ENCODE results near the gene PDE4D.

The PDE4D gene

DNA sequence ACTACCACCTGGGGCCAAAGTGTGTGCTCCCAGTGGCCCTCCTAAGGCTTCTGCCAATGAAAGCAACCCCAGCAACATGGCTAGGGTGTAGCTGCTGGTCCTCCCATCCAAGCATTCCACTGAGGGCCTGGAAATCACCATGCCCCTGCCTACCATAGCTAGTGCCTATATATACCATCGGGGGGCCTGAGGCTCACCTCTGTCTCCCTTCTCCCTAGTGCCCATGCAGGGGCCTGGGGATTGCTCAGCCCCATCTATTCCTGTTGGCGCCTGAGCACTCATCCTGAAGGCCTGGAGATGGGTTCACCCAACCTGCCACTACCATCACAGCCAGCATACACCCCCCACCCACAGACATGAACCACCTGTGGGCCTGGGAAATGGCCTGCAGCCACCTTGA, 943.3 kb downstream of the PDE4D start:
- no peak overlapping the region for H3K9ac ChIP-seq (ENCODE audit: insufficient read length, low read depth)
- DNase-seq (ENCODE audit: low read depth, low spot score): no peak
- H3K4me3 ChIP-seq (ENCODE audit: insufficient read length, low read depth): no peak overlapping the region
- H3K36me3 ChIP-seq (ENCODE audit: insufficient read depth, insufficient read length, low read length): no peaks in the 10 kb centered on the region
- H3K9me3 ChIP-seq (ENCODE audit: insufficient read depth, low read length): no peaks in the 10 kb centered on the region
- TF ChIP-seq SUZ12 (IDR thresholded peaks at IDR 0.05; ENCODE audit: extremely low read depth, insufficient read depth, insufficient read length) (no peak), ZNF274 (IDR thresholded peaks at IDR 0.05; ENCODE audit: low read depth, low read length) (no peak), YY1 (IDR thresholded peaks at IDR 0.05; ENCODE audit: insufficient read depth, insufficient read length) (no peak)
- no peaks in the 10 kb centered on the region for H3K27me3 ChIP-seq (ENCODE audit: insufficient read depth, insufficient read length)
- H3K4me1 ChIP-seq (ENCODE audit: insufficient read depth, insufficient read length): no peaks in the 10 kb centered on the region

DNA sequence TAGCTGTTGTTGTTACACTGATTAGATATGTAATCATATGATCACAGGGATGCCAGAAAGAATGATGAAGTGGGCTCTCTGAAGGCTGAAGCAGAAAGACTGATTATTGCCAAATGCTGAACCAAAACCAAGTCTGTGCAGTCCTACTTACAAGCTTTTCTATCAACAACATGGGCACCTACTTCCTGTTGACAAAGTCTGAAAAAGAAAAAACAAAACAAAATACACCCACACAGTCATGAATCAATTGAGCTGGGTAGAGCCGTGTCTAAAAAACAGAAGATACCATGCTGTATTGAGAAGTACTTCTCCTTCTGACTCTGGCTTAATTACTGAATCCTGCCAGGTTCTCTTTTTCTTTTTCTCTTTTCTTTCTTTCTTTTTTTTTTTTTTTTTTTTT, 947.3 kb downstream of the PDE4D start:
- no peaks in the 10 kb centered on the region for H3K36me3 ChIP-seq (ENCODE audit: insufficient read depth, insufficient read length, low read length)
- H3K9me3 ChIP-seq (ENCODE audit: insufficient read depth, low read length): peaks cover 6% of the 10 kb centered on the region; the same call in 1 of the 2 replicates
- no peaks in the 10 kb centered on the region for H3K27me3 ChIP-seq (ENCODE audit: insufficient read depth, insufficient read length)
- DNase-seq (ENCODE audit: low read depth, low spot score): no peak
- no peaks in the 10 kb centered on the region for H3K4me1 ChIP-seq (ENCODE audit: insufficient read depth, insufficient read length)
- no peak overlapping the region for H3K4me3 ChIP-seq (ENCODE audit: insufficient read length, low read depth)
- no peak overlapping the region for H3K9ac ChIP-seq (ENCODE audit: insufficient read length, low read depth)
- TF ChIP-seq SUZ12 (IDR thresholded peaks at IDR 0.05; ENCODE audit: extremely low read depth, insufficient read depth, insufficient read length) (no peak), ZNF274 (IDR thresholded peaks at IDR 0.05; ENCODE audit: low read depth, low read length) (no peak), YY1 (IDR thresholded peaks at IDR 0.05; ENCODE audit: insufficient read depth, insufficient read length) (no peak)

DNA sequence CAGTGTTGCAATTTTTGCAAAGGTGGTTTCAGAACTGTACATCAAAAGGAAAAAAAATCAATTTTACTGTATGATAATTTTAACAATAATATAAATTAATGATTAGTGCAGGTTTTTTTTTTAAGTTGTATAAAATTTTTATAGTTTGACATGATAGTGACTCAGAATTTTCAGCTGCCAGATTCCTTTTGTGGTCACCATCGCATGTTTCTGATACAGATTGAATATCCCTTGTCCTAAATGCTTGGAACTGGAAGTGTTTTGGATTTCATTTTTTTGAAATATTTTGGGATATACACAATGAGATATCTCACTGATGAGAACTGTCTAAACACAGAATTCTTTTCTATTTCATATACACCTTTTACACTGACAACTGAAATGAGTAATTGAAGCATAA, 949.3 kb downstream of the PDE4D start:
- Histone ChIP-seq H3K9ac (ENCODE audit: insufficient read length, low read depth) (no peak overlapping the region), H3K36me3 (ENCODE audit: insufficient read depth, insufficient read length, low read length) (no peaks in the 10 kb centered on the region), H3K9me3 (ENCODE audit: insufficient read depth, low read length) (peaks cover 6% of the 10 kb centered on the region; the same call in 1 of the 2 replicates), H3K27me3 (ENCODE audit: insufficient read depth, insufficient read length) (no peaks in the 10 kb centered on the region), H3K4me1 (ENCODE audit: insufficient read depth, insufficient read length) (no peaks in the 10 kb centered on the region), H3K4me3 (ENCODE audit: insufficient read length, low read depth) (no peak overlapping the region)
- DNase-seq (ENCODE audit: low read depth, low spot score): no peak
- no peak for TF ChIP-seq ZNF274 (IDR thresholded peaks at IDR 0.05; ENCODE audit: low read depth, low read length)

DNA sequence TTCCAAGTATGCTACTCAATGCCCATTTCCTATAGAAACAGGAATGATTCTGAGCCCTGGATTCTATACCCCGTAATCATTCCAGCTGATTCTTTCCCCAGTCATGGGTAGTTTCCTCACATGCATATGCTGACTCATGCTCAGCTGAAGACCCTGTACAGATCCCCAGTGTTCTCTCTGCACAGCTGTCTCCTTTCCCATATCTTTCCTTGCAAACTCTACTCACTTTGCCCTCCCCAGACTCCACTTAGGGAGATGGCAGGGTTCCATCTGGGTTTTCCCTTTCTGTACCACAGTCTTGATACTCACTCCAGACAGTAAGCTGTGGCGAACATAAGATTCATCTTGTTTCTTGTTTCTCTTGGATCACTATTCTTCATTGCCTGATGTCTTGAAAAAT, 953.1 kb downstream of the PDE4D start:
- no peaks in the 10 kb centered on the region for H3K36me3 ChIP-seq (ENCODE audit: insufficient read depth, insufficient read length, low read length)
- no peak overlapping the region for H3K4me3 ChIP-seq (ENCODE audit: insufficient read length, low read depth)
- H3K27me3 ChIP-seq (ENCODE audit: insufficient read depth, insufficient read length): no peaks in the 10 kb centered on the region
- DNase-seq (ENCODE audit: low read depth, low spot score): no peak
- no peak for TF ChIP-seq ZNF274 (IDR thresholded peaks at IDR 0.05; ENCODE audit: low read depth, low read length)
- TF ChIP-seq YY1 (IDR thresholded peaks at IDR 0.05; ENCODE audit: insufficient read depth, insufficient read length): no peak
- no peak for TF ChIP-seq SUZ12 (IDR thresholded peaks at IDR 0.05; ENCODE audit: extremely low read depth, insufficient read depth, insufficient read length)
- no peaks in the 10 kb centered on the region for H3K4me1 ChIP-seq (ENCODE audit: insufficient read depth, insufficient read length)
- H3K9ac ChIP-seq (ENCODE audit: insufficient read length, low read depth): no peak overlapping the region
- H3K9me3 ChIP-seq (ENCODE audit: insufficient read depth, low read length): peaks cover 6% of the 10 kb centered on the region; the same call in 1 of the 2 replicates

DNA sequence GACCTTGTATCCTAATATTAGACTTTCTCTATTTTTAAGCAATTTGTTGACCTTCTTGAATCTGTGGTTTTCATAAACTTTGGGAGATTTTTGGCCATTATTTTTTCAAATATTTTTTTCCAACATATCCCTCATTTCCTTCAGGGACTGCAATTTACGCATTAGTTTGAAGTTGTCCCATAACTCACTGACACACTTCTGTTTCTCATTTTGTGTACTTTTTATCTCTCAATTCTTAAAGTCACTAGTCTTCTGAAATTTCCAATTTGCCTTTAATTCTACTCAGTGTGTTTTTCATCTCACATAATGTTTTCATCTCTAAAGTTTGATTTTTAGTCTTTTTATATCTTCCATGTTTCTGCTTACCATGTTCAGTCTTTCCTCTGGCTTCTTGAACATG, 953.9 kb downstream of the PDE4D start:
- Histone ChIP-seq H3K4me3 (ENCODE audit: insufficient read length, low read depth) (no peak overlapping the region), H3K36me3 (ENCODE audit: insufficient read depth, insufficient read length, low read length) (no peaks in the 10 kb centered on the region), H3K9me3 (ENCODE audit: insufficient read depth, low read length) (peaks cover 6% of the 10 kb centered on the region; the same call in 1 of the 2 replicates), H3K4me1 (ENCODE audit: insufficient read depth, insufficient read length) (no peaks in the 10 kb centered on the region), H3K27me3 (ENCODE audit: insufficient read depth, insufficient read length) (no peaks in the 10 kb centered on the region), H3K9ac (ENCODE audit: insufficient read length, low read depth) (no peak overlapping the region)
- no peak for DNase-seq (ENCODE audit: low read depth, low spot score)
- TF ChIP-seq YY1 (IDR thresholded peaks at IDR 0.05; ENCODE audit: insufficient read depth, insufficient read length) (no peak), SUZ12 (IDR thresholded peaks at IDR 0.05; ENCODE audit: extremely low read depth, insufficient read depth, insufficient read length) (no peak), ZNF274 (IDR thresholded peaks at IDR 0.05; ENCODE audit: low read depth, low read length) (no peak)

DNA sequence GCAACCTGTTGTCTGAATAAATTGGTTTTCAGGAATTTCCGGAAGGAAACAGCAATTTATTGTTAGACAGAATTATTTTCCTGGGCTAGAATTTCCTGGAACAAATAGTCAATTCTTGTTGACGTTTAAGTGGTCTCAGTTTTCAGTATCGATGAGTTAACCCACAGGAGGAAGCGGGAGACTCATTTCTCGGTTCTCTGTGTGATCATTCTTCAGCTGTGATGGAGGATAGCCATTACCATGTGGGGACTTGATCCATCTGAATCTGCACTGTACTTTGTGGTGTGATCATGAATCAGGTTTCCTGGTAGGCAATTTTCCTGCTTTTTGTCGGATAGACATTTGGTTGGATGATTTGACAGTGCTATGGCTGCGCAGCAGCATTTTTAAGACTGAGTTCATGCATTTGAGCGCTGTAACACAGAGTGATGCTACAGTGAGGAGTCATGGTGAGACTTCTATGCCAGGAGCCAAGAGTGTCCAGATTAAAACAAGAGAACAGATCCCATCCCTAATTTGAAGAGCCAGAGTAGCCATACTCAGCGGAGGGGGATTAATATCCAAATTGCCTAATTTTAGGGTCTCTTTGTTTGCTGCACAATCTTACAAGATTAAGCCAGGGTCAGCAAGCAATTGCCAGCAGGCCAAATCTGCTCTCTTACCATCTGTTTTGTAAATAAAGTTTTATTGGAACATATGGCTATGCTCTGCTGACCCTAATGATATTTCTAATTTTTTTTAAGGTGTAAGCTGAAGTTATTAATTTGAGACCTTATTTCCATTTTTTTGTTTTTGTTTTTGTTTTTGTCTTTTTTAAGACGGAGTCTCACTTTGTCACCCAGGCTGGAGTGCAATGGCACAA, 954.7 kb downstream of the PDE4D start:
- Histone ChIP-seq H3K4me3 (ENCODE audit: insufficient read length, low read depth) (no peak overlapping the region), H3K9me3 (ENCODE audit: insufficient read depth, low read length) (peaks cover 6% of the 10 kb centered on the region; the same call in 1 of the 2 replicates), H3K4me1 (ENCODE audit: insufficient read depth, insufficient read length) (no peaks in the 10 kb centered on the region), H3K27me3 (ENCODE audit: insufficient read depth, insufficient read length) (no peaks in the 10 kb centered on the region), H3K36me3 (ENCODE audit: insufficient read depth, insufficient read length, low read length) (no peaks in the 10 kb centered on the region), H3K9ac (ENCODE audit: insufficient read length, low read depth) (no peak overlapping the region)
- DNase-seq (ENCODE audit: low read depth, low spot score): no peak
- TF ChIP-seq ZNF274 (IDR thresholded peaks at IDR 0.05; ENCODE audit: low read depth, low read length): no peak
- TF ChIP-seq SUZ12 (IDR thresholded peaks at IDR 0.05; ENCODE audit: extremely low read depth, insufficient read depth, insufficient read length): no peak
- TF ChIP-seq YY1 (IDR thresholded peaks at IDR 0.05; ENCODE audit: insufficient read depth, insufficient read length): no peak

DNA sequence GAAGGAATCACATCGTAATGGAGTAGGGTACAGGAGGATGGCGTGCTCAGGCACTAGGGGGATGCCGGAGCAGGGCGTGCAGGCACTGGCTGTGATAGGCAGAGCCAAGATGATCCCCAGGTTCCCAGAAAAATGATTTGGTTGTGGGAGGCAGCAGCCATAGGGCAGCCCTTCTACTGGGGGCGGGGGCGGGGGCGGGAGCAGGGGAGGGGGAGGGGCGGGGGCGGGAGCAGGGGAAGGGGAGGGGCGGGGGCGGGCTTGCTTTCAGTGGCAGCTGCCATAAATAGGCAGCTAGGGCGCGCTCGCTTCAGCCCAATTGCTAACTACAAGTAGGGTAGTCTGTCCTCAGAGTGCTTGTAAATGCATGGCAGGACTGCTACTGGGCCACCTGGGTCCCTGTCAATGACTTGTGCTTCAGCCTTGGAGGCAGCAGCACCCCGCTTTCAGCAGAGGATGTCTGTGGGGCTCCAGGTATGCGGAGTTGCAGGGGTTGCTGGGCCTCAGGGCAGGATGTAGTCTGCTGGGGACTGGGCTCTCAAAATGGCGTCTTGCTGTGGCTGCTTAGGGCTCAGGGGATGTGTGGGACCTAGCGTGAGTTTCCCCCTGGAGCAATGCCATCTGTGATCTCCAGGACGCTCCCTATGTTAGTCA, 956.4 kb downstream of the PDE4D start:
- Histone ChIP-seq H3K9me3 (ENCODE audit: insufficient read depth, low read length) (no peaks in the 10 kb centered on the region), H3K36me3 (ENCODE audit: insufficient read depth, insufficient read length, low read length) (no peaks in the 10 kb centered on the region), H3K4me3 (ENCODE audit: insufficient read length, low read depth) (no peak overlapping the region), H3K27me3 (ENCODE audit: insufficient read depth, insufficient read length) (no peaks in the 10 kb centered on the region), H3K4me1 (ENCODE audit: insufficient read depth, insufficient read length) (no peaks in the 10 kb centered on the region), H3K9ac (ENCODE audit: insufficient read length, low read depth) (no peak overlapping the region)
- no peak for TF ChIP-seq ZNF274 (IDR thresholded peaks at IDR 0.05; ENCODE audit: low read depth, low read length)
- no peak for TF ChIP-seq SUZ12 (IDR thresholded peaks at IDR 0.05; ENCODE audit: extremely low read depth, insufficient read depth, insufficient read length)
- no peak for TF ChIP-seq YY1 (IDR thresholded peaks at IDR 0.05; ENCODE audit: insufficient read depth, insufficient read length)
- DNase-seq (ENCODE audit: low read depth, low spot score): no peak

Measured in NT2/D1 (cell line).